Heart right ventricle (tissue), 16 donors: Measurements from ENCODE around the gene PRDM4. TPM values are rescaled to one million over a fixed set of nuclear protein-coding genes. Genes with fewer than 3 reads are reported as not detected.
"Not testable (repeated sequence)": the region's sequence is repeated elsewhere in the genome, so short reads cannot be mapped to it uniquely, and the experiment has no call there.

Experiments used
- ATAC-seq, 8 donors: fragments of 200-7000 bp; cut with Tn5 transposase; one replicate each; pipeline ENCODE4 v1.9.1; 2020; ENCODE audit warnings: mild to moderate bottlenecking in 8 of 8, moderate library complexity in 8 of 8, moderate number of reproducible peaks in 1 of 8
- DNase-seq, 2 donors: peaks; one replicate each; pipeline ENCODE4 v3.0.0-alpha.2; 2020
- H3K27ac ChIP-seq, 10 donors: fragments of 200-600 bp; sonication (generic) in 2 of 10; one replicate each; pipeline versions ENCODE4 v1.5.0 to v1.8.0; 2020 to 2022; ENCODE audit warnings: mild to moderate bottlenecking in 3 of 10
- H3K27me3 ChIP-seq, 7 donors: fragments of 200-600 bp; one replicate each; pipeline ENCODE4 v1.8.0; 2021 to 2022; ENCODE audit warnings: mild to moderate bottlenecking in 2 of 7
- H3K36me3 ChIP-seq, 9 donors: fragments of 200-600 bp; sonication (generic) in 1 of 9; one replicate each; pipeline versions ENCODE4 v1.5.0 to v1.8.0; 2020 to 2022; ENCODE audit warnings: mild to moderate bottlenecking in 2 of 9
- H3K4me1 ChIP-seq, 9 donors: fragments of 200-600 bp; sonication (generic) in 1 of 9; one replicate each; pipeline versions ENCODE4 v1.5.0 to v1.8.0; 2020 to 2022; ENCODE audit warnings: mild to moderate bottlenecking in 4 of 9
- H3K4me3 ChIP-seq, 10 donors: fragments of 200-600 bp; sonication (generic) in 2 of 10; one replicate each; pipeline versions ENCODE4 v1.5.0 to v1.8.0; 2020 to 2022; ENCODE audit warnings: mild to moderate bottlenecking in 7 of 10, moderate library complexity in 2 of 10
- H3K9me3 ChIP-seq, 11 donors: fragments of 200-600 bp in 10 of 11; sonication (generic) in 2 of 11; one replicate each; pipeline versions ENCODE4 v1.5.0 to v1.8.0; 2013 to 2022; ENCODE audit warnings: mild to moderate bottlenecking in 2 of 11, control low read depth in 1 of 11, moderate library complexity in 1 of 11
- WGBS, 2 donors: extraction: QIAGEN DNeasy Blood & Tissue Kit; methylation state at CpG; one replicate each; pipeline ENCODE4 v1.1.7; 2013; ENCODE audit warnings: inconsistent platforms in 1 of 2; 5-methylcytosine and 5-hydroxymethylcytosine counted together
- intact Hi-C, 10 donors: fragments of 100-400 bp; cut with DNase I; formaldehyde crosslinking; loops; one replicate each; pipeline versions ENCODE4 v1.11.1 to v1.14.2; 2022
- polyA plus RNA-seq, 2 donors: library from polyadenylated mRNA; stranded (reverse); fragments of 200-250 nt; gene quantifications; one replicate each; pipeline ENCODE4 v1.2.3, GENCODE V29; 2013
- total RNA-seq, 10 donors: library from RNA; stranded (reverse); fragmentation: NEBNext Ultra II Directional in 3 of 10; extraction: Animal tissue kit (Norgen Biotek cat#: 25700) in 3 of 10; gene quantifications; one replicate each; pipeline versions ENCODE4 v1.2.1 to v1.2.4, GENCODE V29; 2021 to 2023
- TF ChIP-seq, protein P1 (sequence below), 9 donors: fragments of 200-600 bp; sonication (generic) in 2 of 9; IDR thresholded peaks; one replicate each; pipeline versions ENCODE4 v1.5.0 to v1.8.0; 2021 to 2022; ENCODE audit warnings: antibody characterized with exemption in 9 of 9, mild to moderate bottlenecking in 5 of 9, moderate library complexity in 1 of 9
- donor health status: Arrhythmogenic right ventricular cardiomyopathy.
- donor health status: ischemic (EF 13 %, LVEDD 7.1; RV severe dilation, severe dysfunction).
- donor health status: healthy with polysubstance abuse.
- donor health status: DM: no; HTN: yes; CAD: no.
- donor health status: DM: no; HTN: no; CAD: no.
- donor health status: ischemic (EF 25% LVEDD 6.9; RV normal size, moderate dysfunction).
- donor health status: ischemic (EF 25% LVEDD 5.7; RV mildly dilated, moderate dysfunction).
- donor health status: healthy.
- donor health status: DM: yes; HTN: yes; CAD: no.
- donor health status: Ischemic cardiomyopathy.
- donor health status: ischemic (EF 35%, LVEDD 5.7; RV mildly dilated, moderate dysfunction).
- donor health status: nonischemic (EF 11% LVEDD 7.7; RV severe dilation, severe dysfunction).
- donor health status: DM: yes; HTN: yes; CAD: no.
- donor health status: PGD.
- donor health status: ischemic (EF 29% LVEDD 5.4; RV normal size, mild dysfunction).
- donor health status: nonischemic (EF 23%, LVEDD 6.1; RV moderate dilation, normal function).

Gene PRDM4
- total and polyA plus RNA-seq, 12 donors: 6.1 to 15.4 (median 12.2) TPM

DNA sequence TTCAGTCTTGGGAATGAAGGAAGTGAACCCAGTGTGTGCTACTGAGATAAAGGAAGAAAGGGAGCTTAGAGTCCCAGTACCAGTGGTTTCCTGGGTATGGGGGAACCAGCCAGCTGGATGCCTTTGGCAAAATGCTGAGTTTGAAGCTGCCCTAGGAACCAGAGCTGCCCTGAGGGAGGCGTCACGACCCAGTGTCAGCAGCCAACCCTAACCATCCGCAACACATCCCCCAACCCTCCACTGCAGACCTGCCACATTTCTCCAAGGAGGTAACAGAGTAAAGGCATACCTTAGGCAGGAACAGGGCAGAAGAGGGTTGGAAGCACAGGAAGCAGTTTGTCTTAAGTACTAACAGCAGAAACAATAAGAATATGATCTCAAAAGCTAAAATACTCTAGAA, 28.6 kb downstream of the PRDM4 start:
- no peaks in the 10 kb centered on the region for H3K9me3 ChIP-seq
- DNase-seq (no peak), ATAC-seq (no peak)
- no peak overlapping the region for H3K4me3 ChIP-seq
- peaks cover 0 to 54% (median 31%) of the 10 kb centered on the region in 9 donors for H3K36me3 ChIP-seq
- H3K27ac ChIP-seq: no peak overlapping the region
- H3K27me3 ChIP-seq: no peaks in the 10 kb centered on the region
- no peaks in the 10 kb centered on the region for H3K4me1 ChIP-seq
- intact Hi-C loops: no loop called here
- 79 to 88% methylated on average over 3 of the region's 3 CpGs for WGBS, 2 donors
- TF ChIP-seq, protein P1, sequence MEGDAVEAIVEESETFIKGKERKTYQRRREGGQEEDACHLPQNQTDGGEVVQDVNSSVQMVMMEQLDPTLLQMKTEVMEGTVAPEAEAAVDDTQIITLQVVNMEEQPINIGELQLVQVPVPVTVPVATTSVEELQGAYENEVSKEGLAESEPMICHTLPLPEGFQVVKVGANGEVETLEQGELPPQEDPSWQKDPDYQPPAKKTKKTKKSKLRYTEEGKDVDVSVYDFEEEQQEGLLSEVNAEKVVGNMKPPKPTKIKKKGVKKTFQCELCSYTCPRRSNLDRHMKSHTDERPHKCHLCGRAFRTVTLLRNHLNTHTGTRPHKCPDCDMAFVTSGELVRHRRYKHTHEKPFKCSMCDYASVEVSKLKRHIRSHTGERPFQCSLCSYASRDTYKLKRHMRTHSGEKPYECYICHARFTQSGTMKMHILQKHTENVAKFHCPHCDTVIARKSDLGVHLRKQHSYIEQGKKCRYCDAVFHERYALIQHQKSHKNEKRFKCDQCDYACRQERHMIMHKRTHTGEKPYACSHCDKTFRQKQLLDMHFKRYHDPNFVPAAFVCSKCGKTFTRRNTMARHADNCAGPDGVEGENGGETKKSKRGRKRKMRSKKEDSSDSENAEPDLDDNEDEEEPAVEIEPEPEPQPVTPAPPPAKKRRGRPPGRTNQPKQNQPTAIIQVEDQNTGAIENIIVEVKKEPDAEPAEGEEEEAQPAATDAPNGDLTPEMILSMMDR (IDR thresholded peaks at IDR 0.05): no peak

DNA sequence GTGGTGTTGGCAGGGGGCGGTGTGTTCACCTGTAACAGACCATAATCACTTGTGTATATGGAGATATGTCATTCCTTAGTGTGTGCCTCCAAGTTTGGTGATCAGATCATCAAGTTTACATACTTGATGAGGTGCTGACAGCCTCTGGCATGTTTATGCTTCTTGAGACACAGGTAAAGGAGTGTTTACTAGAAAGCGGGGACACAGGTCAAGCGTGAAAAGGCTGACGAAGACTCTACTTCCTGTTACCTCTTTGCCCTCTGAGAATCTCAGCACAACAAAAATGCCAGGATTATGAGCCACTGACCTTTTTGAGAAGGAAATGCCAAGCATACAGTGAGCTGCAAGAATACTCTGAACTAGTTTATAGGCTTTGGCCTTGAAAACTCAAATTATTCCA, 29.6 kb downstream of the PRDM4 start:
- Histone ChIP-seq H3K36me3 (peaks cover 0 to 44% (median 23%) of the 10 kb centered on the region in 9 donors), H3K4me1 (no peaks in the 10 kb centered on the region), H3K4me3 (no peak overlapping the region), H3K27ac (no peak overlapping the region), H3K27me3 (no peaks in the 10 kb centered on the region), H3K9me3 (peaks cover 0 to 3% (median 0%) of the 10 kb centered on the region in 11 donors)
- intact Hi-C loops: no loop called here
- no peak for DNase-seq
- ATAC-seq: no peak
- 88 to 91% methylated on average over 4 of the region's 4 CpGs for WGBS, 2 donors
- TF ChIP-seq, protein P1 (IDR thresholded peaks at IDR 0.05): no peak

DNA sequence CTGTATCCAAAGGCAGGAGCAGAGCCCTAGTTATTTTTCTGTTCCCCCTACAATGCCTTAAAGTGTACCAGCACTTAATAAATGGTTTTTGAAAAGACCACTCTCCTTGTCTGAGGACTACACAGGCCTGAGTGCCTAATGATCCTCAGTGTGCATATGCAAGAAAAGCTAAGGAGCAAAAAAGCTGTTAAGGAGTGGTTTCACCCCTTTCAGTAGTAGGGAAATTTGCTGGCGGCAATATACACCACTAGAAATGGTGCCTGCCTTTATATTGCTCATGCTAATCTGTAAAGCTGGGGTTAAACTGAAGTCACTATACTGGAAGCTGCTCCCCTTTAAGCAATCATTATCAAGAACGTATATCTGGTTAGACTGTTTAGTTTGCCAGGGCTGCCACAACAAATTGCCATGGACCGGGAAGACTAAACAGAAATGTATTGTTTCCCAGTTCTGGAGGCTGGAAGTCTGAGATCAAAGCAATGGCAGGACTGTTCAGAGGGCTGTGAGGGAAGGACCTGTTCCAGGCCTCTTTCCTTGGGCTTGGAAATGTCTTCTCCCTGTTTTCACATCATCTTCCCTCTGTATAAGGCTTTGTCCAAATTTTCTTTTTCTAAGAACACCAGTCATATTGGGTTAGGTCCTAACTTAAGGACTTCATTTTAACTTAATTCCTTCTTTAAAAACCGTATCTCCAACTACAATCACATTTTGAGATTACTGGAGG, 30.2 kb downstream of the PRDM4 start:
- WGBS, 2 donors: 80 to 82% methylated on average over 4 of the region's 4 CpGs
- H3K27ac ChIP-seq: no peak overlapping the region
- intact Hi-C loops: no loop called here
- H3K36me3 ChIP-seq: peaks cover 0 to 38% (median 20%) of the 10 kb centered on the region in 9 donors
- DNase-seq (no peak), ATAC-seq (no peak)
- no peak overlapping the region for H3K4me3 ChIP-seq
- TF ChIP-seq, protein P1 (IDR thresholded peaks at IDR 0.05): no peak
- H3K27me3 ChIP-seq: no peaks in the 10 kb centered on the region
- H3K4me1 ChIP-seq: no peaks in the 10 kb centered on the region
- H3K9me3 ChIP-seq: peaks cover 0 to 3% (median 0%) of the 10 kb centered on the region in 11 donors

DNA sequence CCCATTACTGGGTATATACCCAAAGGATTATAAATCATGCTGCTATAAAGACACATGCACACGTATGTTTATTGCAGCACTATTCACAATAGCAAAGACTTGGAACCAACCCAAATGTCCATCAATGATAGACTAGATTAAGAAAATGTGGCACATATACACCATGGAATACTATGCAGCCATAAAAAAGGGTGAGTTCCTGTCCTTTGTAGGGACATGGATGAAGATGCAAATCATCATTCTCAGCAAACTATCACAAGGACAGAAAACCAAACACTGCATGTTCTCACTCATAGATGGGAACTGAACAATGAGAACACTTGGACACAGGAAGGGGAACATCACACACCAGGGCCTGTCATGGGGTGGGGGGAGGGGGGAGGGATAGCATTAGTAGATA, 33.2 kb downstream of the PRDM4 start:
- intact Hi-C loops: not testable (repeated sequence)
- no CpG with 5 or more reads among the region's 1 CpG for WGBS, 2 donors

DNA sequence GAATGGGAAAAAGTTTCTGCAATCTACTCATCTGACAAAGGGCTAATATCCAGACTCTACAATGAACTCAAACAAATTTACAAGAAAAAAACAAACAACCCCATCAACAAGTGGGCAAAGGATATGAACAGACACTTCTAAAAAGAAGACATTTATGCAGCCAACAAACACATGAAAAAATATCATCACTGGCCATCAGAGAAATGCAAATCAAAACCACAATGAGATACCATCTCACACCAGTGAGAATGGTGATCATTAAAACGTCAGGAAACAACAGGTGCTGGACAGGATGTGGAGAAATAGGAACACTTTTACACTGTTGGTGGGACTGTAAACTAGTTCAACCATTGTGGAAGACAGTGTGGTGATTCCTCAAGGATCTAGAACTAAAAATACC, 33.6 kb downstream of the PRDM4 start:
- not testable (repeated sequence) for ATAC-seq

More for the DNA sequence above, 33.2 kb downstream of the PRDM4 start:
- not testable (repeated sequence) for H3K9me3 ChIP-seq, H3K4me3 ChIP-seq, H3K36me3 ChIP-seq, H3K27ac ChIP-seq, DNase-seq, H3K27me3 ChIP-seq, H3K4me1 ChIP-seq, ATAC-seq

More for the DNA sequence above, 33.6 kb downstream of the PRDM4 start:
- H3K4me3 ChIP-seq, H3K4me1 ChIP-seq, H3K36me3 ChIP-seq, DNase-seq, H3K27ac ChIP-seq, H3K27me3 ChIP-seq, H3K9me3 ChIP-seq, intact Hi-C loops: not testable (repeated sequence)
- WGBS, 2 donors: 64 to 76% methylated on average over 1 of the region's 1 CpG
